OCI-LY1 (cell line): Measurements from ENCODE around the gene DIP2A.

Experiments used
- H2AFZ ChIP-seq: fragments of 200-600 bp; sonication (generic), shearing (Covaris generic); 2 replicates; pipeline ENCODE4 v1.6.0; 2014; ENCODE audit warnings: antibody characterized with exemption, mild to moderate bottlenecking, low read length
- H3F3A ChIP-seq: fragments of 200-600 bp; sonication (generic), shearing (Covaris generic); 2 replicates; pipeline ENCODE4 v1.6.0; 2014; ENCODE audit warnings: mild to moderate bottlenecking, antibody characterized with exemption, low read length, moderate library complexity; ENCODE audit not compliant: insufficient read depth
- H3K27ac ChIP-seq: fragments of 200-600 bp; sonication (generic); 2 replicates; pipeline ENCODE4 v1.5.1; 2014; ENCODE audit warnings: low read length, mixed run types, mild to moderate bottlenecking, low read depth; ENCODE audit not compliant: poor library complexity, severe bottlenecking
- H3K27me3 ChIP-seq: fragments of 200-600 bp; sonication (generic); 2 replicates; pipeline ENCODE4 v1.6.0; 2014; ENCODE audit warnings: antibody characterized with exemption, mild to moderate bottlenecking, low read length, moderate library complexity; ENCODE audit not compliant: insufficient read depth
- H3K36me3 ChIP-seq: fragments of 200-600 bp; sonication (generic); 2 replicates; pipeline ENCODE4 v1.6.1; 2014; ENCODE audit warnings: mild to moderate bottlenecking, antibody characterized with exemption, low read length, moderate library complexity, mixed read lengths; ENCODE audit not compliant: insufficient read depth
- H3K4me1 ChIP-seq: fragments of 200-600 bp; sonication (generic); 2 replicates; pipeline ENCODE4 v1.5.1; 2014; ENCODE audit warnings: mild to moderate bottlenecking, low read length, moderate library complexity; ENCODE audit not compliant: insufficient read depth, severe bottlenecking
- H3K4me2 ChIP-seq: fragments of 200-600 bp; sonication (generic), shearing (Covaris generic); 2 replicates; pipeline ENCODE4 v1.6.1; 2014; ENCODE audit warnings: low read length
- H3K4me3 ChIP-seq: fragments of 200-600 bp; sonication (generic); 2 replicates; pipeline ENCODE4 v1.5.1; 2014; ENCODE audit warnings: low read length, low read depth, mild to moderate bottlenecking, mixed read lengths; ENCODE audit not compliant: poor library complexity, severe bottlenecking
- H3K79me2 ChIP-seq: fragments of 200-600 bp; shearing (Covaris generic); 2 replicates; pipeline ENCODE4 v1.6.1; 2016; ENCODE audit warnings: mixed run types, low read length, mixed read lengths; ENCODE audit not compliant: insufficient read depth
- H3K9ac ChIP-seq: fragments of 200-600 bp; sonication (generic), shearing (Covaris generic); 2 replicates; pipeline ENCODE4 v1.6.1; 2014; ENCODE audit warnings: mild to moderate bottlenecking, low read length, mixed read lengths
- H3K9me2 ChIP-seq: fragments of 200-600 bp; sonication (generic), shearing (Covaris generic); 2 replicates; pipeline ENCODE4 v1.6.1; 2014; ENCODE audit warnings: low read depth, mild to moderate bottlenecking, low read length, mixed read lengths
- H3K9me3 ChIP-seq: fragments of 200-600 bp; shearing (Covaris generic); 2 replicates; pipeline ENCODE4 v1.6.1; 2014; ENCODE audit warnings: low read length, mixed read lengths
- H4K20me1 ChIP-seq: fragments of 200-600 bp; sonication (generic), shearing (Covaris generic); 2 replicates; pipeline ENCODE4 v1.6.0; 2016; ENCODE audit warnings: mild to moderate bottlenecking, low read length; ENCODE audit not compliant: insufficient read depth
- CTCF ChIP-seq: fragments of 200-600 bp; sonication (generic), shearing (Covaris generic); IDR thresholded peaks from 2 replicates; pipeline ENCODE4 v1.5.1; 2017; ENCODE audit warnings: mild to moderate bottlenecking, antibody characterized with exemption, low read length, moderate library complexity, mixed read lengths
- EZH2 ChIP-seq: fragments of 200-600 bp; sonication (generic), shearing (Covaris generic); IDR thresholded peaks from 2 replicates; pipeline ENCODE4 v1.8.0; 2017; ENCODE audit warnings: borderline replicate concordance, mixed run types, mild to moderate bottlenecking, antibody characterized with exemption, low read length, moderate library complexity, mixed read lengths

DIP2A gene

GRCh38 chr21:46472246-46472645 is 13.6 kb downstream of the DIP2A start:
- Histone ChIP-seq H2AFZ (no peak overlapping the region), H3K9me2 (no peaks in the 10 kb centered on the region), H4K20me1 (no peaks in the 10 kb centered on the region), H3K9ac (no peak overlapping the region), H3K27me3 (no peaks in the 10 kb centered on the region), H3K4me3 (no peak overlapping the region), H3K27ac (no peak overlapping the region), H3K79me2 (no peaks in the 10 kb centered on the region), H3F3A (no peaks in the 10 kb centered on the region), H3K36me3 (no peaks in the 10 kb centered on the region), H3K4me1 (peaks cover 14% of the 10 kb centered on the region), H3K4me2 (no peak overlapping the region), H3K9me3 (no peaks in the 10 kb centered on the region)
- TF ChIP-seq CTCF (no peak), EZH2 (no peak)

DNA sequence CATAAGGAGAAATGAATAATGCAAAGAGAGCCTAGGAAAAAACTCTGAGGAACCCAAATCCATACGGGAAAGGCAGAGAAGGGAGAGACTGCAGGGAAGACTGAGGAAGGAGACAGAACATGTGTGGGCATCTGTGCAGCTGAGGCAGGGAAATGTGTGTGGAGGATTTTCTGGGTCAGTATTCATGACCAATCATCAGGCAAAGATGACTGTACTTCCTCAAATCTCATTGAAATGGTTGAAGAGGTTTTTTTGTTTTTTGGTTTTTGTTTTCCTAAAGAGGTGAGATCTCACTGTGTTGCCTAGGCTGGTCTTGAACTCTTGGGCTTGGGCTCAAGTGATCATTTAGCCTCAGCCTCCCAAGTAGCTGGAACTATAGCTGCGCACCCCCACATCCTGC is 15.7 kb downstream of the DIP2A start:
- Histone ChIP-seq H3K27me3 (no peaks in the 10 kb centered on the region), H3K36me3 (no peaks in the 10 kb centered on the region), H3K9me3 (no peaks in the 10 kb centered on the region), H3K9me2 (no peaks in the 10 kb centered on the region), H3K27ac (no peak overlapping the region), H3K4me2 (no peak overlapping the region), H3K9ac (no peak overlapping the region), H3K4me3 (no peak overlapping the region), H3K79me2 (no peaks in the 10 kb centered on the region), H3F3A (no peaks in the 10 kb centered on the region), H4K20me1 (no peaks in the 10 kb centered on the region), H2AFZ (no peak overlapping the region), H3K4me1 (peaks cover 14% of the 10 kb centered on the region)
- no peak for TF ChIP-seq EZH2
- TF ChIP-seq CTCF, result no peak

- H3K4me1 ChIP-seq, result peaks cover 14% of the 10 kb centered on the region
- H3K27me3 ChIP-seq, result no peaks in the 10 kb centered on the region
- no peak overlapping the region for H3K27ac ChIP-seq
- H2AFZ ChIP-seq, result no peak overlapping the region
- no peaks in the 10 kb centered on the region for H3K79me2 ChIP-seq
- H3K9me2 ChIP-seq, result no peaks in the 10 kb centered on the region
- H3K9me3 ChIP-seq, result no peaks in the 10 kb centered on the region
- no peaks in the 10 kb centered on the region for H3K36me3 ChIP-seq
- H3K9ac ChIP-seq, result no peak overlapping the region
- no peak overlapping the region for H3K4me2 ChIP-seq
- no peaks in the 10 kb centered on the region for H4K20me1 ChIP-seq
- TF ChIP-seq EZH2, result no peak
- no peak for TF ChIP-seq CTCF
- no peak overlapping the region for H3K4me3 ChIP-seq
- no peaks in the 10 kb centered on the region for H3F3A ChIP-seq
Measured at GRCh38 chr21:46475296-46475695, 16.6 kb downstream of the DIP2A start.
